Measurements from ENCODE around the gene NT5C1B. TPM values are rescaled to one million over a fixed set of nuclear protein-coding genes. Genes with fewer than 3 reads are reported as not detected.
"Not testable (repeated sequence)": the region's sequence is repeated elsewhere in the genome, so short reads cannot be mapped to it uniquely, and the experiment has no call there.

NT5C1B gene
- total RNA-seq, result not detected

DNA sequence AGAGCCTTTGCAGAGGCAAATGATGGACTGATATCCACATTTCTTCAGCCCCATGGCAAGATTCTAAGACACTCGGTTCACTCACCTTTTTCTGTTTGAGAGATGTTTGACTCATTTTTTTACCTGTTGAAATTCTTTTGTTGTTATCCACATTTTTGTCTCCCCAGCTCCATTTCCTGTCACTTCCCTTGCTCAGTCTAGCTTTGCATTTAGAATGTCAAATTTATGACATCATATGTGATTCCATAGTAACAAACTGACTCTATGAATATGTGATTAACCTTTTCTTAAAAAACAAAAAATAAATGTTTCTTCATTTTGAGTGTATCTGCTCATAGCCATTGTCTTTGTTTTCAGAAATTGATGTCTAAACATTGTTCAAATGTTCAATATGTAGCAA lies at the start of gene NT5C1B:
NT5C1B (minus strand) TSS at position 216 of the 400 bp plus-strand sequence; CDS start at position 115, 101 bp downstream.
- no peak for DNase-seq (ENCODE audit: low read depth in 2 of 3, low spot score in 2 of 3)

DNA sequence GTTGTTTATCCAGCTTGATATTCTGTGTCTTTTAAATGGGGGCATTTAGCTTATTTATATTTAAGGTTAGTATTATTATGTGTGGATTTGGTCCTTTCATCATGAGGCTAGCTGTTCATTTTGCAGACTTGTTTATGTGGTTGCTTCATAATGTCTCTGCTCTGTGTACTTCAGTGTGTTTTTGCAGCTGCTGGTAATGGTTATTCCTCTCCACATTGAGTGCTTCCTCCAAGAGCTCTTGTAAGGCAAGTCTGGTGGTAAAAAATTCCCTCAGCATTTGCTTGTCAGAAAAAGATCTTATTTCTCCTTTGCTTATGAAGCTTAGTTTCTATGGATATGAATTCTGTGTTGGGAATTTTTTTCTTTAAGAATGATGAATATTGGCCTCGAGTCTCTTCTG lies 47.8 kb upstream of the NT5C1B start:
- no peak for DNase-seq (ENCODE audit: low read depth in 2 of 3, low spot score in 2 of 3)

DNA sequence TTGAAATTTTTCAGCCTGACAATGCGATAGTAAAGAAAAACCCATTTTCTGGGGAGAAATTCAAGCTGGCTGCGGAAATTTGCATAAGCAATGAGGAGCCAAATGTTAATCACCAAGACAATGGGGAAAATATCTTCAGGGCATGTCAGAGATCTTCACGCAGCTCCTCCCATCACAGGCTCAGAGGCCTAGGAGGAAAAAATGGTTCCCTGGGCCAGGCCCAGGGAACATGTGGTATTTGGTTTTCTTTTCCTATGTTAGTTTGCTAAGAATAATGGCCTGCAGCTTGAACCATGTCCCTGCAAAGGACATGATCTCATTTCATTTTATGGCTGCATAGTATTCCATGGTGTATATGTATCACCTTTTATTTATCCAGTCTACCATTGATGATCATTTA lies 43.3 kb upstream of the NT5C1B start:
- not testable (repeated sequence) for DNase-seq (ENCODE audit: low read depth in 2 of 3, low spot score in 2 of 3)

DNA sequence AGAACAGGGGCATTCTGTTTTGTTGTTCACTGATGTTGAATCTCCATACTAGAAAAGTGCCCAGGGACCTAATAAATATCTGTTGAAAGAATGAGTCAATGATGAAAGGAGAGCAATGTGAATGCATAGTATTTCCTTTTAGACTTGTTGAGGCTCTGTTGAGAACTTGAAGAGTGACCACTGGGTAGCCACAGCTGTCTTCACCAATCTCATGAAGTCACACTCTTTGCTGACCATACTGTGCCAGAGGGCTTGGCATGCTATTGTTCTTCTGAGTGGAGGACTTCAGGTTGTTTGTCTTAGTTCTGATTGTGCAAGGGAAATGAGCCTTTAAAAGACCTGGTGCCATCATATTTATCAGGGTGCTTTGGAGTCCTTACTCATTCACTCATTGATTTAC lies 41.6 kb upstream of the NT5C1B start:
- DNase-seq (ENCODE audit: low read depth in 2 of 3, low spot score in 2 of 3), result no peak

DNA sequence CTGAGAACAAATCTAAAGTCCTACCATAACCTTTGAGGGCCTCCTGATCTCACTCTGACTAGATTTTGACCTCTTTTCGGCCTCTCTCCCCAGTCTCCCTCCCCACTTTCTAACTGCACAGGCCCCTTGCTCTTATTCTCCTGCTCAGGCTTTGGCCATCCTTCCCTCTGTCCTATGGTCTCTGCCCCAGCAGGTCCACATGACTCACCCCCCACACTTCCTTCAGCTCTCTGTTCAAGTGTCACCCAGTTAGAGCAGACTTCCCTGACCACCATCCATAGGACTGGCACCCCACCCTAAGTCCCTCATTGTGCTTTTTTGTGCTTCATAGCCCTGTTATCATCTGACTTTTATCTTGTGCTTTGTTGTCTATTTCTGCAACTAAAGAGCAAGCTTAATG lies 41.2 kb upstream of the NT5C1B start:
- DNase-seq (ENCODE audit: low read depth in 2 of 3, low spot score in 2 of 3), result no peak

DNA sequence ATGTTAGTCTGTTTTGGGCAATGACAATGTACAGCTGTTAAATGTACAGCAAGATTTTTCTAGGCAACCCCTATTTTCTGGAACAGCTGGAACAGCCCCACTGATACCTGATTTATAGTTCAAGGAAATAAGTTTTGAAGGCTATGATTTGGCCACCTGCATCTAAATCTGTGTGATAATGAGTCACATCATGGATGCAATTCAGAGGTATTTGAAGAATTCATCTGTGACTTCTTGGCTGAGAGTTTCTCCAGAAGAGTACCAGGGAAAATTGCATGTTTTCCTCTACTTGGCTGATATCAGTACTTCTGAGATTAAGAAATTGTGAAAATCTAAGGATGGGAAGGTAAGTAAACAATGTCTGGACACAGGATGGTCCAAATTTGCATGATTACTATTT lies 40.7 kb upstream of the NT5C1B start:
- no peak for DNase-seq (ENCODE audit: low read depth in 2 of 3, low spot score in 2 of 3)

DNA sequence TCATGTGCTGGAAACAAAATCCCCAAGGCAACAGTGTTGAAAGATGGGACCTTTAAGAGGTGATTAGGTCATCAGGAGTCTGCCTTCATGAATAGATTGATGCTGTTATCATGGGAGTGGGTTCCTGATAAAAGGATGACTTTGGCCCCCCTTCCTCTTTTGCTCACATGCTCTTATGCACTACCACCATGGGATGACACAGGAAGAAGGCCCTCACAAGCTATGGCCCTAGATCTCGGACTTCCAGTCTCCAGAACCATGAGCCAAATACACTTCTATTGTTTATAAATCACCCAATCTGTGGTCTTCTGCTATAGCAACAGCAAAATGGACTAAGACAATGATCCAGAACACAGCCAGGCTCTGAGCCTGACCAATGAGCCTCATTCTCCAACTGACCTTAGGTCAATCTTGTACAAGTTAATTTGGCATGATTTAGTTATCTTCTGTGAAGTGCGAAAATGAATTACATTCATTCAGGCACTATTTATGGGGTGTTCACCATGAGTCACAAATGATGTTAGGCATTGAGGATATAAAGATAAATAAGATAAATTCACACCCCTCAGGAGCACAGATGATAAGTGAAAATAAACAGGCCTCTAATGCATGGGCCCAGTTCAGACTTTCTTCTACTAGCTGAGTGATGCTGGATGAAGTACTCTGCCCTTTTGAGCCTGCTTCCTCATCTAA lies 37.7 kb upstream of the NT5C1B start:
- DNase-seq (ENCODE audit: low read depth in 2 of 3, low spot score in 2 of 3), result no peak

DNA sequence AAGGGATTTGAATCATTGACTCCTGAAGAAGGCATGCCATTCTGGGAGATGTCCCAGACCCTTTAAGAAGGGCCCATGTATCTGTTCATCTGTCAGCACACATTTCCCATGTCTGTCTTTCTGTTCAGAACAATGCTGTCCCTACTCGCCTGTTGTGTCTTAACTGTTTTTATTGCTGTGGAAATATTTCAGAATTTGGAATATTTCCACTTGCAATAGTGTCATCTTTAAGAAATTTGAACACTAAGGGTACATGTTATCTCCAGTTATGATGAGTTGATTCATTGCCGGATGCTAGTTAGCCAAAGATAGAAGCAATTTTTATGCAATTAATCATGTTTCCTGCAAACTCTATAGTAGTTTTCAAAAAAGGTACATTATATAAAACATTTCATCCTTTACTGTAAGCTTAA lies 36.9 kb upstream of the NT5C1B start:
- DNase-seq (ENCODE audit: low read depth in 2 of 3, low spot score in 2 of 3), result no peak

DNA sequence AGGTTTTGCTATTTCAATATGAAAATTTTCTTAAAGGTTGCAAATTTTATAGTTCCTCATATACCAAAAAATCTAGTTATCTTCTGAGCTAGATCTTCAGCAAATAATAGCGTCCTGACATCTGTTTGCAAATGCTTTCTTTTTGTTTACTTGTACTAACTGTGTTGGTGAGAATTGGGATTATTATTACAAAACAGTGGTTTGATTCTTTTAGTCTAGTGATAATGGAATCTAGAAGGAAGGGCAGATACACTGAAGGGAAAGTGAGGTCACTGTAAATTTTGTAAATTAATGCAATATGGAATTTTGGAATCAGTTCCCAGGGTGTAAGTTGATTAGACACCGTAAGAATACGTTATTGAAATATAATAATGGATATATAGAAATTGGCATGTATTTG lies 36.2 kb upstream of the NT5C1B start:
- DNase-seq (ENCODE audit: low read depth in 2 of 3, low spot score in 2 of 3), result no peak

DNA sequence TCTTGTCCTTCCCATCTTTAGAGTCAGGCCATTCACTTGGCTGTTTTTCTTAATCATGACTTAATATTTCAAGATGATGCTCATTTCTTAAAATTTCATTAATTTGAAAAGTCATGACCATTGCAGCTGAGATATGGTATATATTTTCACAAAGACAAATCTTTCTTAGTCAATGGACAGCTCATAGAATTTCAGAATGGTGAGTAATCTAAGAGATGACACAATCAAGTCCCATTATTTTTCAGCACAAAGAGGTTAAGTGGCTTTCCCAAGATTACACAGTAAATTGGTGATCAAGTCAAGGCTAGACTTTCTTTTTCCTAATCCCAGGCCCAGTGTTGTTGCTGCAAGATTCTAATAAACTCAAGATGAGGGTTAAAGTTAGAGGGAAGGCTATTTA lies 34.4 kb upstream of the NT5C1B start:
- no peak for DNase-seq (ENCODE audit: low read depth in 2 of 3, low spot score in 2 of 3)

DNA sequence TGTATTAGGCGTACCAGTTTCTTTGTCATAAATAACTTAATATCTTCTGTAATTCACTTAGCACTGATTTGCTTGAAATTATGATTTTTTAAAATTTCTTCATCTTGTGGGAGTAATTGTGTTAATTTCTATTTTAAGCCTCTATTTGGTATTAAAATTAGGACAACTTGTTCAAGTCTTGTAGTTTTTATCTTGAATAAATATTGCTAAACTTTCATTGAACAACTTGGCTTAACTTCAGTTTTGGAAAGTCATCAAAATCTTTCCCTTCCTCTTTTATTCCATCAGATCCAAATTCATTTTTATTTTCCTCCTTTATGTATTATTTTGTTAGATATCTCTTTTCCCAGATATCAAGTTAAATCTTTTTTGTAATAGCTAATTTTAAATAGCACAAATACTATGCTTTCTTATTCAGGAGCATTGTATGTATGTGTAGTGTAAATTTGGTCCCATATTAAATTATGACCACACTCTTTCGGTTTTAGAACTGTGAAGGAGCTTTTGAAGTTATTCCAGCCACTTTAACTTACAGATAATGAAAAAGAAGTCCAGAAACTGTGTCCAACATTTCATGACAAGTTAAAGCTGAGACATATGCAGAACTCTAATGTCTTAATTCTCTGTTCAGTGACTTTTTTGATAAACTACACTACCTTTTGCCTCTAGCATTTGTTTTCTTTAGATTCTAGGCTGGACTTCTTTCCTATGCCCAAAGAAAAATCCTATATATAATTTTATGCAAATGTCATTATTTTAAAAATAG lies 31.7 kb upstream of the NT5C1B start:
- DNase-seq (ENCODE audit: low read depth in 2 of 3, low spot score in 2 of 3), result no peak

DNA sequence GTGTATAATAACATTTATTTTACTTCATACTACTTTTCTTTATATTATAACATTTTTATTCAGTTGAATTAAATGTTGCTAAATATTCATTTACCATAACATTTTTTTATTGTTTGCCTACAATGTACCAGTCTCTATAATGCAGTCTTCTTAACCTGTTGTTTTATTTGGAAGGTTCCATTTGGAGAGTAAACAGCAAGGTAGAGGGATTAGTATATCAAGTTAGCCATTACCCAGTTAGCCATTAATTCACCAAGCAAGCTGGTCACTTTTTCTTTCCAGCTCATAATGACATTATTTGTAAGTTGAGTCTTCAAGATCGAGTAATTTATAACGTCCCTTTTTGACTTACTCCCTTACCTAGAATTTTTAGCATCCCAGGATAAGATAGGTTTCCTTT lies 29.7 kb upstream of the NT5C1B start:
- no peak for DNase-seq (ENCODE audit: low read depth in 2 of 3, low spot score in 2 of 3)

DNA sequence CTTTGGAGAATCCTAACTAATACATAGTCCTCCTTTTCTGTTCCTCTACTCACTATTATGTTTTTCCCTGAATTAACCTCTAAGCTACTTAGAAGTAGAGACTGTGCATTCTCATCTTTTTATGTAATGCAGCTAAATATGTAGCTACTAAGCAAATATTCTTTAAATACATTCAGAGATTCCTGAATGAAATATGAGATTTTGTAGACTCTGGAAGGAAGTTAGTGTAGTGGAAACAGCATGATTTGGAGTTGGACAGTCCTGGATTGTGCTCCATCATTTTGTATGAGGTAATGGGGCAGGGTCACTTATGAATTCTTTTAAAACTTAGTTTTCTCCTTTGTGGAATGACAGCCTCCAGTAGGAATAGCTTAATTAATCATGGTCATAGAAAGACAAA lies 24.7 kb upstream of the NT5C1B start:
- no peak for DNase-seq (ENCODE audit: low read depth in 2 of 3, low spot score in 2 of 3)

DNA sequence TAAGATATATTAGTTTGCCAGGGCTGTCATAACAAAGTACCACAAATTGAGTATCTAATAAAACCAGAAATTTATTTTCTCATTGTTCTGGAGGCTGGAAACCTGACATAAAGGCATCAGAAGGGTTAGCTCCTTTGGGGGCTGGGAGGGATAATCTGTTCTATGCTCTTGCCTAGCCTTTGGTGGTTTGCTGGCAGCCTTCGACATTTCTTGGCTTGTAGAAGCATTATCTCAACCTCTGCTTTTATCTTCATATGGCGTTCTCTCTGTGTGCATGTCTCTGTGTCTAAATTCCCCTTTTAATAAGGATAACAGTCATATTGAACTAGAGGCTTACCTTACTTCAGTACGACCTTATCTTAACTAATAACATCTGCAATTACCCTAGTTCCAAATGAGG lies 22.8 kb upstream of the NT5C1B start:
- no peak for DNase-seq (ENCODE audit: low read depth in 2 of 3, low spot score in 2 of 3)

DNA sequence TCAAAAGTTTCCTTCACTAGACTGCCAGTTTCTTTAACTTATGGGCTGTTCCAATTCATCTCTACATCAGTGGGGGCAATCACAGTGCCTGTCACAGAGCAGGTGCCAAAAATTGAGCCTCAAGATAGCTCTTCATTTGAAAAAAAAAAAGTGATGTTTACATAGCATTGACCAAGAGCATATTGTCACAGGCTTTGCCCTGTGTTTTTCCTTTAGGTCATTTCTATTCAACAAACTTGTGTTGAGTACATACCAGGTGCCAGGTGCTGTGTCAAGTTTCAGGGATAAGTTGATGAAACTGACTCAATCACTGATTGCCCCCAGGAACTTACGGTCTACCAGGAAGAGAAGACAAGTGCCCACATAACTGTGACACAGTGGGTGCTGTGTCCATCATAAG lies 22.2 kb upstream of the NT5C1B start:
- DNase-seq (ENCODE audit: low read depth in 2 of 3, low spot score in 2 of 3), result no peak

DNA sequence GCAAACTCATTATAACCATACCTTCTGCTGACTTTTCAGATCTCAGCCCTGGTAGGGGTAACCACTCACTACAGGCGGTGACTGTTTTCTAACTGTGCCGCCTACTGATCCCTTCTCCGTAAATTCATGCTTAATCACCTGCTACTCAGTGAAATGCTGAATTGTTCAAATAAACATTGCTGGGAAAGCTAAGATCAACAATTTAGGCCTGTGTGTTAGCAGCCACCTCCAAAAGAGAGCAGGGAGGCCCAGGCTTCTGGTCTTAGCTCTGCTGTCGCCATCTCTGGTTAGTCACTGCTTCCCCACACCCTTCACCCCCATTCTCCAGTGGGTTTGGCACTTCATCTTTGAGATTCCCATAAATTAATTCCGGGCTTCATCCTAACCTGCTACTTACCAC lies 21.8 kb upstream of the NT5C1B start:
- no peak for DNase-seq (ENCODE audit: low read depth in 2 of 3, low spot score in 2 of 3)

DNA sequence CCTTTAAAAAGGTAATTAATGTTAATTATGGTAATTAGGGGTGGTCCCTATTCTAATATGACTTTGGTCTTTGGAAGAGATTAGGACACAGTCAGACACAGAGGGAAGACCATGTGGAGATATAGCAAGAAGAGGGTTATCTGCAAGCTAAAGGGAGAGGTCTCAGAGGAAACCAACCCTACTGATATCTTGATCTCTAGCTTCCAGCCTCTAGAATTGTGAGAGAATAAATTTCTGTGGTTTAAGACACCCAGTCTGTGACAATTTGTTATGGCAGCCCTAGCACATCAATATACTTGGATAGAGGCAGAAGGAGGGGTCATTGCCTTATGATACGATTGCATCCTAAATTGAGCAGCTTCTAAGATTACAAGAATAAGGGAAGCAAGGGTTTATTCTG lies 21.3 kb upstream of the NT5C1B start:
- DNase-seq (ENCODE audit: low read depth in 2 of 3, low spot score in 2 of 3), result no peak

DNA sequence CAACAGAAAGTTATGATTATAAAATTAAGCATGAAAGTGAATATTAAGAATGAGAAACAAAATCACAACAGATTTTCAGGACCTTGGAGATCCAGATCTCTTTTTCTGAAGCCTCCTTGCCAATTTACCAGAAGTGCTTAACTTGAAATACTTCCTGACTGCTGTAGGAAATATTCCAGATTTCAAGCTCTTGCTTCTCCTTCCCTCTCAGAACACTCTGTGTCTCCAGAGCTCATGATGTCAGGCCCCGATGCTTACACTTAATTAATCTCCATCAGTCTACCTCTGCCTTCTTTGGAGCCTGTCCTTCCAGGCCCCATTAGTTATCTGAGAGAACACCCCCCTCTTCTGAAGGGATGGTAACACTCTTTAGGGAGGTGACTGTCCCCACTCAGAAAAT lies 20.7 kb upstream of the NT5C1B start:
- DNase-seq (ENCODE audit: low read depth in 2 of 3, low spot score in 2 of 3), result no peak

DNA sequence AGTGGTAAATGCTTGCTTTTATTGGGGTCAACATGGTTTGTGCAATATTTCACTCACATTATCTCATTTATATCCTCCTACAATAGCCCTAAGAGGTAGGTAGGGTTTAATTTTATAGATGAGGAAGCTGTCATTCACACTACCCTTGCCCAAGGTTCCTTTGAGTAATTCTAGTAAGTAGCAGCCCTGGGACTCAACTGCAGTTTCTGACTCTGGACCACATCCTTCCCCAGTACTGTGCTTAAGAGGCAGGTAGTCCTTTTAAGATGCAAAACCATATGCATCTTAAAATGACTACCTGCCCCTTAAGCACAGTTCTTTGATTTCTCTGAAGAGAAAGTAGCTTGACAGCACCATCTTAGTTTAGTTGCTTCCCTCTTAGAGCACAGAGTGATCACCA lies 15.7 kb upstream of the NT5C1B start:
- no peak for DNase-seq (ENCODE audit: low read depth in 2 of 3, low spot score in 2 of 3)

DNA sequence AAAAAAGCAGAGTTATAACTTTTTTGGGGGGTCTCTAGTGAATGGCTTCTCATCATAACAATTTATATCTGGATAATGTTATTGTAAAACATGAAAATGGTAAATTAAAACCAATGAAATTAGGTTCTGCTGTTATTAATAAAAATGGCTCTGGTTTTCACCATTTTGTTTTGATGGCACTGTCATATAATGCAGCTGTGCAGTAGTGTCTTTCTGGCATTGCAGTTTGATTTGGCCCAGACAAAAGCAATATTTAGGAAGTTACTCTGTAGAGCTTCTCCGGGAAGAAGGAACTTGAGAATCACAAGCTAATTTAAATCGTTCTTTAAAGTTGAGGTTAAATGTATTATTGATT lies 15.1 kb upstream of the NT5C1B start:
- DNase-seq (ENCODE audit: low read depth in 2 of 3, low spot score in 2 of 3), result no peak

DNA sequence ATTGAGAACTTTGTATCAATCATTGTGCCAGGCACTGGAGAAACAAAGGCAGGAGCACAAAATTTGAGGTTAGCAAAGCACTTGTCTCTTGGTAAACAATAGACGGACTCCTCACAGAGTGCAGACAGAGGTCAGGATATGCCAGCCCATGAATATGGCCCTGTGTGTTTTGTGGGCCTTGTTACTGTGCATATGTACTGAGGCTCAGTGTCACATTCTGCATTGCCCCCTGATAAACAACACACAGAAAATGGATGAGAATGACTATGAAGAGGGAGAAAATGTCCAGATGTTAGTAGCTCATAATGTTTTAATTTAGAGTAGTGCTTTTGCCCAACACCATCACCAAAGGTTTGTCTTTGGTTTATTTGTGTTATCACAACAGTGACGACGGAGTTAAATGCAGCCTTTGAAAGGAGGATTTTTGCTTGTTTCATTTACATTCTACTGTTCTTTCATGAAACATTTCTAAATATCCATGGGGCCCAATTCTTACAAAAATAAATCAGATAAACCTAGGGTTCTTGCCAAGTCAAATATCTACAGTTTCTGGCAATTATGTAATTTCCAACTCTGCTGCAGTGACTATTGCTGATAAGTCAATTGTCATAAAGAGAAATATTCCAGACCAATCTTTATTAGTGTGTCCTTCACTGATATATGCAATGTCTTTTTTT lies 14.6 kb upstream of the NT5C1B start:
- no peak for DNase-seq (ENCODE audit: low read depth in 2 of 3, low spot score in 2 of 3)

DNA sequence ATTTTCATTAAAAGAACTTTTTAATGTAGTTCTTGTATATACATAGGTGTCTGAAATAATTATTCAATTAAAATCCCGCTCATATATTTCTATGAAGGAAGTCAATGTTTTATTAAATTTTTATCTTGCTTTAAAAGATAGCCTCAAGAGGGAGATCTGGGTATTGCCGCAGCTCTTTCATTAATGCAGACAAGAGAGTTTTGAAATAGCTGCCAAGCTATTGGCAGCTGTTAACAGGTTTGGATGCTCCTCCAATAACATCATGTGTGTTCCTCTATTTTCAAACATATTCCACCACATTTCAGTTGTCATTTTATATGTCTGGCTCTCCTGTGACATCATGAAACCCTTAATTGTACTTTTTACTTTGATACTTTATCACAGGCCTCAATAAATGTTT lies 12.9 kb upstream of the NT5C1B start:
- DNase-seq (ENCODE audit: low read depth in 2 of 3, low spot score in 2 of 3), result no peak

Measured in hematopoietic multipotent progenitor cell (in vitro differentiated cells).